Ovary (tissue), 9 donors: ENCODE data around the gene HEPN1. TPM values are rescaled to one million over a fixed set of nuclear protein-coding genes. Genes with fewer than 3 reads are reported as not detected.

Experiments used
- DNase-seq, 5 donors: peaks; one replicate each; pipeline ENCODE4 v3.0.0-alpha.2; 2019 to 2020
- H3K27ac ChIP-seq, 2 donors: fragments of 200-600 bp; one replicate each; pipeline versions ENCODE4 v1.5.1 to v1.8.0; 2019 to 2022
- H3K27me3 ChIP-seq: fragments of 200-600 bp; one replicate; pipeline ENCODE4 v1.8.0; 2022
- H3K36me3 ChIP-seq: fragments of 200-600 bp; sonication (generic); one replicate; pipeline ENCODE4 v1.5.1; 2019
- H3K4me1 ChIP-seq: one replicate; pipeline ENCODE4 v1.8.1; 2013; ENCODE audit warnings: mild to moderate bottlenecking, moderate library complexity; ENCODE audit not compliant: insufficient read depth
- H3K4me3 ChIP-seq: fragments of 200-600 bp; sonication (generic); one replicate; pipeline ENCODE4 v1.5.1; 2017
- H3K9me3 ChIP-seq, 2 donors: fragments of 200-600 bp in 1 of 2; sonication (generic) in 1 of 2; one replicate each; pipeline versions ENCODE4 v1.5.1 to v1.8.1; 2013 to 2019; ENCODE audit warnings: mild to moderate bottlenecking in 1 of 2, moderate library complexity in 1 of 2
- CTCF ChIP-seq, 3 donors: fragments of 450-650 bp in 2 of 3; fragments of 200-600 bp in 1 of 3; IDR thresholded peaks; one replicate each; pipeline versions ENCODE4 v1.5.1 to v1.8.0; 2016 to 2022; ENCODE audit warnings: antibody characterized with exemption in 3 of 3, mild to moderate bottlenecking in 1 of 3
- EP300 ChIP-seq: sonication (generic); formaldehyde crosslinking; IDR thresholded peaks from one replicate; pipeline ENCODE4 v1.6.1; 2017; ENCODE audit warnings: antibody characterized with exemption
- POLR2A ChIP-seq: fragments of 450-650 bp; IDR thresholded peaks from one replicate; pipeline ENCODE4 v1.6.1; 2017; ENCODE audit warnings: antibody characterized with exemption, mild to moderate bottlenecking, moderate library complexity
- WGBS, 3 donors: extraction: QIAGEN DNeasy Blood & Tissue Kit in 1 of 3; methylation state at CpG; one replicate each; pipeline versions ENCODE4 v1.1.5 to v1.1.7; 2013 to 2017; 5-methylcytosine and 5-hydroxymethylcytosine counted together
- intact Hi-C, 4 donors: fragments of 100-400 bp; cut with DNase I; formaldehyde crosslinking; loops; one replicate each; pipeline versions ENCODE4 v1.11.0 to v1.15.1; 2022 to 2023
- polyA plus RNA-seq, 2 donors: library from polyadenylated mRNA; stranded (reverse); fragments of 200-250 nt in 1 of 2; fragments of 350-450 nt in 1 of 2; fragmentation: Illumina TruSeq in 1 of 2; extraction: RNeasy Lipid Tissue Mini Kit (QIAGEN cat#74804) in 1 of 2; gene quantifications; one replicate each; pipeline ENCODE4 v1.2.3, GENCODE V29; 2013 to 2014
- total RNA-seq, 7 donors: library from RNA; depleted of rRNA in 2 of 7; stranded (reverse); fragments of >200 nt in 2 of 7; fragmentation: NEBNext Ultra II Directional in 3 of 7; extraction: Animal tissue kit (Norgen Biotek cat#: 25700) in 3 of 7; gene quantifications; one replicate each; pipeline versions ENCODE4 v1.1.0 to v1.2.4, GENCODE V29; 2016 to 2023
- donor health status: DM: no; HTN: no; CAD: no; lungs with moderate emphysema.
- donor health status: DM: no; HTN: no; CAD: no.
- donor health status: Bipolar disorder and iron deficiency.
- donor health status: DM: yes; HTN: yes; CAD: no.
- donor health status: DM: no; HTN: no; CAD: no.
- donor health status: DM: yes; HTN: yes; CAD: no.

Gene HEPN1
- total and polyA plus RNA-seq, 9 donors = 0.24 to 0.48 TPM; not detected in 7

GRCh38 chr11:124943741-124944140 lies 24.7 kb downstream of the HEPN1 start:
- no peak for DNase-seq
- intact Hi-C loops = loop anchor here in 1 of 4 donors (10.0 kb wide), 1 partner anchor 69 kb away; no protein-coding TSS in a partner anchor
- H3K4me3 ChIP-seq = no peak overlapping the region
- TF ChIP-seq EP300 (no peak), CTCF (IDR thresholded peaks at IDR 0.05) (no peak), POLR2A (no peak)
- no peaks in the 10 kb centered on the region for H3K27me3 ChIP-seq
- 26 to 63% (median 41%) methylated on average over 1 of the region's 1 CpG for WGBS, 3 donors
- H3K27ac ChIP-seq = no peak overlapping the region
- no peaks in the 10 kb centered on the region for H3K4me1 ChIP-seq
- no peaks in the 10 kb centered on the region for H3K36me3 ChIP-seq
- H3K9me3 ChIP-seq = no peaks in the 10 kb centered on the region

GRCh38 chr11:124944565-124944964 lies 25.5 kb downstream of the HEPN1 start:
- WGBS, 3 donors = 61 to 79% (median 64%) methylated on average over 3 of the region's 3 CpGs
- H3K4me1 ChIP-seq = no peaks in the 10 kb centered on the region
- no peak overlapping the region for H3K27ac ChIP-seq
- TF ChIP-seq EP300 (no peak), POLR2A (no peak), CTCF (IDR thresholded peaks at IDR 0.05) (no peak)
- intact Hi-C loops = loop anchor here in 1 of 4 donors (10.0 kb wide), 1 partner anchor 70 kb away; no protein-coding TSS in a partner anchor
- H3K27me3 ChIP-seq = no peaks in the 10 kb centered on the region
- H3K9me3 ChIP-seq = no peaks in the 10 kb centered on the region
- no peak overlapping the region for H3K4me3 ChIP-seq
- no peaks in the 10 kb centered on the region for H3K36me3 ChIP-seq
- no peak for DNase-seq

GRCh38 chr11:124945826-124946225 lies 26.8 kb downstream of the HEPN1 start:
- H3K27me3 ChIP-seq = no peaks in the 10 kb centered on the region
- no peak for DNase-seq
- intact Hi-C loops = loop anchor here in 1 of 4 donors (10.0 kb wide), 1 partner anchor 71 kb away; no protein-coding TSS in a partner anchor
- no peak overlapping the region for H3K4me3 ChIP-seq
- H3K36me3 ChIP-seq = no peaks in the 10 kb centered on the region
- TF ChIP-seq EP300 = no peak
- no peak for TF ChIP-seq POLR2A
- TF ChIP-seq CTCF (IDR thresholded peaks at IDR 0.05) = no peak
- H3K4me1 ChIP-seq = no peaks in the 10 kb centered on the region
- no peaks in the 10 kb centered on the region for H3K9me3 ChIP-seq
- H3K27ac ChIP-seq = no peak overlapping the region
- WGBS, 3 donors = 64 to 77% (median 68%) methylated on average over 6 of the region's 6 CpGs

GRCh38 chr11:124946735-124947141 lies 27.7 kb downstream of the HEPN1 start:
- no peak overlapping the region for H3K27ac ChIP-seq
- WGBS, 3 donors = 72 to 79% (median 72%) methylated on average over 2 of the region's 2 CpGs
- no peak for TF ChIP-seq CTCF (IDR thresholded peaks at IDR 0.05)

More at GRCh38 chr11:124946735-124947141, 27.7 kb downstream of the HEPN1 start:
- Histone ChIP-seq H3K36me3 (no peaks in the 10 kb centered on the region), H3K4me1 (no peaks in the 10 kb centered on the region), H3K4me3 (no peak overlapping the region), H3K9me3 (no peaks in the 10 kb centered on the region), H3K27me3 (no peaks in the 10 kb centered on the region)
- no peak for DNase-seq
- intact Hi-C loops = loop anchor here in 1 of 4 donors (10.0 kb wide), 1 partner anchor 72 kb away; no protein-coding TSS in a partner anchor
